Keratinocyte (primary cell): ENCODE data around the gene PPARA. TPM values are rescaled to one million over a fixed set of nuclear protein-coding genes. Genes with fewer than 3 reads are reported as not detected.

Experiments
- DNase-seq: peaks from one replicate; pipeline ENCODE4 v3.0.0-alpha.2; 2011; ENCODE audit warnings: low read depth, missing footprints, low spot score
- FAIRE-seq: peaks from 2 replicates; lab custom pipeline; 2011; peaks lifted over from hg19 to GRCh38; lab: Jason Lieb, UNC
- H2AFZ ChIP-seq: 2 replicates; pipeline ENCODE4 v1.6.0; 2012; ENCODE audit warnings: low read length, control low read depth, inconsistent platforms; ENCODE audit not compliant: control insufficient read depth
- H3K27ac ChIP-seq: 2 replicates; pipeline ENCODE4 v1.5.1; 2011; ENCODE audit warnings: low read length; ENCODE audit not compliant: control insufficient read depth, insufficient read depth
- H3K27me3 ChIP-seq: 3 replicates; pipeline ENCODE4 v1.6.0; 2011; ENCODE audit warnings: low read length; ENCODE audit not compliant: control insufficient read depth, insufficient read depth; ENCODE audit errors: extremely low read depth
- H3K36me3 ChIP-seq, 2 experiments: 2 replicates in 1 of 2; 3 replicates in 1 of 2; pipeline ENCODE4 v1.5.1; 2011; ENCODE audit warnings: low read length in 2 of 2, mild to moderate bottlenecking in 1 of 2; ENCODE audit not compliant: control insufficient read depth in 2 of 2, insufficient read depth in 2 of 2; ENCODE audit errors: extremely low read depth in 1 of 2
- H3K4me1 ChIP-seq: 3 replicates; pipeline ENCODE4 v1.5.1; 2011; ENCODE audit warnings: low read length; ENCODE audit not compliant: control insufficient read depth, insufficient read depth; ENCODE audit errors: extremely low read depth
- H3K4me2 ChIP-seq: 3 replicates; pipeline ENCODE4 v1.6.0; 2011; ENCODE audit warnings: low read depth, low read length; ENCODE audit not compliant: control insufficient read depth, insufficient read depth; ENCODE audit errors: extremely low read depth
- H3K4me3 ChIP-seq, 3 experiments: fragments of 200-600 bp in 1 of 3; sonication (generic) in 1 of 3; 2 replicates in 2 of 3; 3 replicates in 1 of 3; pipeline ENCODE4 v1.5.1; 2011 to 2016; ENCODE audit warnings: low read length in 3 of 3, mild to moderate bottlenecking in 3 of 3, control low read depth in 2 of 3, inconsistent platforms in 1 of 3, low read depth in 1 of 3, mixed read lengths in 1 of 3, mixed run types in 1 of 3, moderate library complexity in 1 of 3; ENCODE audit not compliant: control insufficient read depth in 2 of 3, insufficient read depth in 2 of 3; ENCODE audit errors: extremely low read depth in 1 of 3
- H3K79me2 ChIP-seq: 2 replicates; pipeline ENCODE4 v1.6.0; 2012; ENCODE audit warnings: low read length; ENCODE audit not compliant: control insufficient read depth, insufficient read depth
- H3K9ac ChIP-seq: 3 replicates; pipeline ENCODE4 v1.6.0; 2011; ENCODE audit warnings: low read length; ENCODE audit not compliant: control insufficient read depth, insufficient read depth; ENCODE audit errors: extremely low read depth
- H3K9me1 ChIP-seq: 3 replicates; pipeline ENCODE4 v1.6.0; 2011; ENCODE audit warnings: low read length; ENCODE audit not compliant: control insufficient read depth, insufficient read depth; ENCODE audit errors: extremely low read depth
- H3K9me3 ChIP-seq: 2 replicates; pipeline ENCODE4 v1.5.1; 2012; ENCODE audit warnings: low read depth, low read length; ENCODE audit not compliant: control insufficient read depth
- H4K20me1 ChIP-seq: 3 replicates; pipeline ENCODE4 v1.6.0; 2011; ENCODE audit warnings: low read length; ENCODE audit not compliant: control insufficient read depth, insufficient read depth; ENCODE audit errors: extremely low read depth
- EZH2 ChIP-seq: IDR thresholded peaks from one replicate; pipeline ENCODE4 v1.6.1; 2012; ENCODE audit warnings: inconsistent platforms, mild to moderate bottlenecking, low read length, moderate library complexity
- dilution Hi-C: fragments of 300-500 bp; cut with MboI; formaldehyde crosslinking; loops from one replicate; pipeline ENCODE4 v1.7.0; 2020; ENCODE audit warnings: low sequenced_read_pairs; ENCODE audit not compliant: extremely low pct_ligation_motif_present
- polyA plus RNA-seq, 5 experiments: library from polyadenylated mRNA; depleted of rRNA in 3 of 5; stranded (reverse) in 3 of 5; stranded (forward) in 1 of 5; unstranded in 1 of 5; fragments of >200 nt; gene quantifications; 1 replicate in 1 of 5; 2 replicates in 3 of 5; 3 replicates in 1 of 5; pipeline versions ENCODE4 v1.2.1 to v1.2.3, GENCODE V29; 2011 to 2012; ENCODE audit warnings: missing spikeins in 2 of 5, low read depth in 1 of 5, low replicate concordance in 1 of 5
- TF ChIP-seq, protein P1 (sequence below), 3 experiments: IDR thresholded peaks in 1 of 3; conservative IDR thresholded peaks in 1 of 3; optimal IDR thresholded peaks in 1 of 3; 2 replicates in 2 of 3; 3 replicates in 1 of 3; pipeline versions ENCODE3 to v1.5.1; 2011; ENCODE audit warnings: low read length in 3 of 3, mild to moderate bottlenecking in 3 of 3, moderate library complexity in 2 of 3, control low read depth in 1 of 3, inconsistent platforms in 1 of 3; ENCODE audit not compliant: insufficient read depth in 2 of 3; ENCODE audit errors: extremely low read depth in 1 of 3

Gene PPARA
- polyA plus RNA-seq, 1 donor (not counting 4 experiments of a cell fraction or from before 2014, with no cell fraction given) = 4.9 TPM

DNA sequence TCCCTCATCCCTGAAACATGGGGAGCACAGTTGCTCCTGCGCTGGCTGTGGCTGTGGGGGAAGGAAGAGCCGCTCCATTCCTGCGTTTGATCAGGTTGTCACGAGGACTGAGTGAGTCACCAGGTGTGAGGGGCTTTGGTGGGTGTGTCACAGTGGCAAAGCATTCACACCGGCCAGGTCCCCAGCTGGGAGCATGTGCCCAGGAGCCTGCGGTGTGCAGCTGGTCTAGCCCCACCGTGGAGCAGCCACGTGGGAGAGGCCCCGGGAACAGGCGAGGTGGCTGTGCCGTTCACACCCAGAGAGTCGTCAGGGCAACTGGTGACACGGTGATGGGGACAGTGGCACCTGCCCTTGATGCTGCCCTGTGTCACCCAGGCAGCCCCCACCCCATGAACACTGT, 47.6 kb upstream of the PPARA start:
- Histone ChIP-seq H4K20me1 (peaks cover 55% of the 10 kb centered on the region), H3K9ac (no peak overlapping the region), H3K4me2 (no peak overlapping the region), H3K9me3 (no peaks in the 10 kb centered on the region), H3K4me1 (peaks cover 76% of the 10 kb centered on the region), H3K27me3 (no peaks in the 10 kb centered on the region), H3K36me3 (peaks cover 30 to 64% of the 10 kb centered on the region in 2 experiments), H3K9me1 (peaks cover 2% of the 10 kb centered on the region), H3K79me2 (peaks cover 39% of the 10 kb centered on the region), H2AFZ (no peak overlapping the region), H3K4me3 (no peak overlapping the region), H3K27ac (peak overlapping the region; percentile 27)
- DNase-seq (no peak), FAIRE-seq (no peak)
- TF ChIP-seq, protein P1, sequence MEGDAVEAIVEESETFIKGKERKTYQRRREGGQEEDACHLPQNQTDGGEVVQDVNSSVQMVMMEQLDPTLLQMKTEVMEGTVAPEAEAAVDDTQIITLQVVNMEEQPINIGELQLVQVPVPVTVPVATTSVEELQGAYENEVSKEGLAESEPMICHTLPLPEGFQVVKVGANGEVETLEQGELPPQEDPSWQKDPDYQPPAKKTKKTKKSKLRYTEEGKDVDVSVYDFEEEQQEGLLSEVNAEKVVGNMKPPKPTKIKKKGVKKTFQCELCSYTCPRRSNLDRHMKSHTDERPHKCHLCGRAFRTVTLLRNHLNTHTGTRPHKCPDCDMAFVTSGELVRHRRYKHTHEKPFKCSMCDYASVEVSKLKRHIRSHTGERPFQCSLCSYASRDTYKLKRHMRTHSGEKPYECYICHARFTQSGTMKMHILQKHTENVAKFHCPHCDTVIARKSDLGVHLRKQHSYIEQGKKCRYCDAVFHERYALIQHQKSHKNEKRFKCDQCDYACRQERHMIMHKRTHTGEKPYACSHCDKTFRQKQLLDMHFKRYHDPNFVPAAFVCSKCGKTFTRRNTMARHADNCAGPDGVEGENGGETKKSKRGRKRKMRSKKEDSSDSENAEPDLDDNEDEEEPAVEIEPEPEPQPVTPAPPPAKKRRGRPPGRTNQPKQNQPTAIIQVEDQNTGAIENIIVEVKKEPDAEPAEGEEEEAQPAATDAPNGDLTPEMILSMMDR (optimal IDR thresholded peaks at IDR 0.05 in 1 of 3, IDR thresholded peaks at IDR 0.05 in 1 of 3, conservative IDR thresholded peaks at IDR 0.05 in 1 of 3; ENCODE audit: extremely low read depth in 1 of 3, insufficient read depth in 2 of 3, low read length in 3 of 3) = no peak
- no peak for TF ChIP-seq EZH2
- dilution Hi-C loops = no loop called here

DNA sequence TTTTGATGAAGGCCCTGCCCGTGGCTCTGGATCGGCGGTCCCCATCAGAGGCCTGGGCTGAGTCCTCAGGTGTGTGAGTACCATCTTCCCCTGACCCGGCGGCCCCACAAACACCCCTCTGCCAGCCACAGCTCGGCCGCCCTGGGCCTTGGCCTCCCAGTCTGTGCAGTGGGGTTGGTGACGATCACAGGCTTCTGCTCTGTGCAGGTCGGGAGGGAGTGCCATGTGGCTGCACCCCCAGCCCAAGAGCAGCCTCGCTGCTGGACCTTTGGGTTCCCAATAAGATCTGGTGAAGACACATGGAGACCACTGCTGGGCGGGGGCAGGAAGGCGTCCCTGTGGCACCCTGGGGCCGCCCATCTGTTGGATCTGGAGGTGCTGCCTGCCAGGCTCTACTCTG, 47.1 kb upstream of the PPARA start:
- Histone ChIP-seq H3K9ac (no peak overlapping the region), H3K4me1 (peaks cover 77% of the 10 kb centered on the region), H3K79me2 (peaks cover 35% of the 10 kb centered on the region), H4K20me1 (peaks cover 50% of the 10 kb centered on the region), H3K36me3 (peaks cover 27 to 60% of the 10 kb centered on the region in 2 experiments), H3K9me3 (no peaks in the 10 kb centered on the region), H3K4me3 (no peak overlapping the region), H3K27ac (no peak overlapping the region), H3K4me2 (no peak overlapping the region), H3K9me1 (peaks cover 2% of the 10 kb centered on the region), H2AFZ (no peak overlapping the region), H3K27me3 (no peaks in the 10 kb centered on the region)
- DNase-seq = no peak
- dilution Hi-C loops = no loop called here
- FAIRE-seq = no peak
- no peak for TF ChIP-seq EZH2
- TF ChIP-seq, protein P1 (optimal IDR thresholded peaks at IDR 0.05 in 1 of 3, IDR thresholded peaks at IDR 0.05 in 1 of 3, conservative IDR thresholded peaks at IDR 0.05 in 1 of 3; ENCODE audit: extremely low read depth in 1 of 3, insufficient read depth in 2 of 3, low read length in 3 of 3) = no peak
